Kidney (tissue), 14 donors: Measurements from ENCODE around the gene HIF3A. TPM values are rescaled to one million over a fixed set of nuclear protein-coding genes. Genes with fewer than 3 reads are reported as not detected.

Source experiments
- DNase-seq, 5 donors: peaks; one replicate each; pipeline ENCODE4 v3.0.0-alpha.2; 2013 to 2020
- FAIRE-seq: peaks from 2 replicates; lab custom pipeline; 2012; peaks lifted over from hg19 to GRCh38; lab: Jason Lieb, UNC
- H3K27ac ChIP-seq, 2 donors: one replicate each; pipeline ENCODE4 v1.7.0; 2013; ENCODE audit warnings: low read depth in 2 of 2, low read length in 2 of 2, inconsistent platforms in 1 of 2
- H3K27me3 ChIP-seq: one replicate; pipeline ENCODE4 v1.7.1; 2013; ENCODE audit warnings: low read length, inconsistent platforms; ENCODE audit not compliant: control insufficient read depth, insufficient read depth
- H3K36me3 ChIP-seq, 3 donors: one replicate each; pipeline versions ENCODE4 v1.7.0 to v1.7.1; 2013; ENCODE audit warnings: low read length in 3 of 3, control low read depth in 1 of 3, inconsistent platforms in 1 of 3; ENCODE audit not compliant: insufficient read depth in 3 of 3, control insufficient read depth in 2 of 3
- H3K4me1 ChIP-seq, 3 donors: one replicate each; pipeline versions ENCODE4 v1.7.0 to v1.7.1; 2013; ENCODE audit warnings: low read length in 3 of 3, inconsistent platforms in 1 of 3, low read depth in 1 of 3; ENCODE audit not compliant: control insufficient read depth in 2 of 3, insufficient read depth in 2 of 3
- H3K4me3 ChIP-seq, 3 donors: one replicate each; pipeline versions ENCODE4 v1.7.0 to v1.8.1; 2013; ENCODE audit warnings: low read length in 3 of 3, control low read depth in 1 of 3, inconsistent platforms in 1 of 3
- H3K9ac ChIP-seq, 3 donors: one replicate each; pipeline versions ENCODE4 v1.7.0 to v1.7.1; 2013; ENCODE audit warnings: low read length in 3 of 3, control low read depth in 1 of 3, inconsistent platforms in 1 of 3
- H3K9me3 ChIP-seq, 3 donors: one replicate each; pipeline versions ENCODE4 v1.7.0 to v1.7.1; 2013; ENCODE audit warnings: low read length in 3 of 3, control low read depth in 1 of 3, inconsistent platforms in 1 of 3; ENCODE audit not compliant: control insufficient read depth in 2 of 3, insufficient read depth in 1 of 3
- CTCF ChIP-seq: IDR thresholded peaks from 3 replicates; pipeline ENCODE4 v1.5.1; 2012; ENCODE audit warnings: mild to moderate bottlenecking, moderate library complexity, borderline replicate concordance; ENCODE audit not compliant: insufficient read depth; ENCODE audit errors: extremely low read depth
- intact Hi-C: fragments of 100-400 bp; cut with DNase I; formaldehyde crosslinking; loops from one replicate; pipeline ENCODE4 v1.11.1; 2022
- polyA plus RNA-seq: library from polyadenylated mRNA; stranded (reverse); fragments of 350-450 nt; fragmentation: Illumina TruSeq; extraction: RNeasy Lipid Tissue Mini Kit (QIAGEN cat#74804); gene quantifications from one replicate; pipeline ENCODE4 v1.2.3, GENCODE V29; 2014; ENCODE audit warnings: low read depth, low replicate concordance; ENCODE audit not compliant: insufficient read depth
- total RNA-seq: library from RNA; stranded (reverse); fragmentation: NEBNext Ultra II Directional; extraction: Animal tissue kit (Norgen Biotek cat#: 25700); gene quantifications from one replicate; pipeline ENCODE4 v1.2.1, GENCODE V29; 2021
- donor health status: control.
- donor health status: control.
- donor health status: control.
- donor health status: control.
- donor health status: control.
- donor health status: DM: yes; HTN: yes; CAD: no.
- donor health status: Normal renal cell carcinoma (clear cell type).

Gene HIF3A
- total and polyA plus RNA-seq, 2 donors from 2014 or later = 3.3 to 40.4 TPM

GRCh38 chr19:46349311-46349993 is 52.6 kb downstream of the HIF3A start:
- no peaks in the 10 kb centered on the region for H3K9me3 ChIP-seq
- peaks cover 2 to 35% (median 19%) of the 10 kb centered on the region in 3 donors for H3K4me1 ChIP-seq
- peaks cover 0 to 8% (median 6%) of the 10 kb centered on the region in 3 donors for H3K36me3 ChIP-seq
- no peak overlapping the region for H3K27ac ChIP-seq
- no peak for TF ChIP-seq CTCF
- intact Hi-C loops = no loop called here
- no peak for DNase-seq
- no peaks in the 10 kb centered on the region for H3K27me3 ChIP-seq
- H3K9ac ChIP-seq = no peak overlapping the region
- H3K4me3 ChIP-seq = no peak overlapping the region
- no peak for FAIRE-seq

GRCh38 chr19:46350029-46350757 is 53.4 kb downstream of the HIF3A start:
- peak overlapping the region in 1 of 3 donors; percentile 24 for H3K9ac ChIP-seq
- H3K4me3 ChIP-seq = no peak overlapping the region
- intact Hi-C loops = no loop called here
- peak overlapping the region; percentile 40 to 41 for H3K27ac ChIP-seq
- no peak for TF ChIP-seq CTCF
- peaks cover 2 to 38% (median 19%) of the 10 kb centered on the region in 3 donors for H3K4me1 ChIP-seq
- peaks cover 0 to 13% (median 11%) of the 10 kb centered on the region in 3 donors for H3K36me3 ChIP-seq
- no peaks in the 10 kb centered on the region for H3K27me3 ChIP-seq
- DNase-seq = no peak
- FAIRE-seq = no peak
- no peaks in the 10 kb centered on the region for H3K9me3 ChIP-seq

GRCh38 chr19:46350758-46351159 is 53.9 kb downstream of the HIF3A start:
- H3K9ac ChIP-seq = peak overlapping the region in 1 of 3 donors; percentile 24
- no peak for TF ChIP-seq CTCF
- DNase-seq (no peak), FAIRE-seq (no peak)
- no peaks in the 10 kb centered on the region for H3K27me3 ChIP-seq
- H3K4me1 ChIP-seq = peaks cover 2 to 38% (median 19%) of the 10 kb centered on the region in 3 donors
- H3K4me3 ChIP-seq = no peak overlapping the region
- no peaks in the 10 kb centered on the region for H3K9me3 ChIP-seq
- peak overlapping the region; percentile 40 to 41 for H3K27ac ChIP-seq
- H3K36me3 ChIP-seq = peaks cover 0 to 13% (median 11%) of the 10 kb centered on the region in 3 donors
- intact Hi-C loops = no loop called here
